AG10803 (cell line): ENCODE measurements around the gene KCNIP4.

ENCODE experiments used
- DNase-seq: peaks from one replicate; pipeline ENCODE4 v3.0.0; 2010; ENCODE audit warnings: low read depth
- H3K4me3 ChIP-seq: 2 replicates; pipeline ENCODE4 v1.5.1; 2011; ENCODE audit warnings: mild to moderate bottlenecking, low read length, control low read depth
- CTCF ChIP-seq: conservative IDR thresholded peaks from 2 replicates; pipeline ENCODE4 v1.5.1; 2011; ENCODE audit warnings: mild to moderate bottlenecking, low read length, control low read depth, inconsistent platforms

The KCNIP4 gene

GRCh38 chr4:21450331-21450730 is 498.2 kb downstream of the KCNIP4 start:
- H3K4me3 ChIP-seq: no peak overlapping the region
- TF ChIP-seq CTCF: no peak
- no peak for DNase-seq

GRCh38 chr4:21447301-21448054 is 501.1 kb downstream of the KCNIP4 start:
- H3K4me3 ChIP-seq: no peak overlapping the region
- no peak for TF ChIP-seq CTCF
- DNase-seq: no peak

GRCh38 chr4:21420166-21420565 is 528.4 kb downstream of the KCNIP4 start:
- no peak overlapping the region for H3K4me3 ChIP-seq
- TF ChIP-seq CTCF: no peak
- DNase-seq: no peak

- no peak for DNase-seq
- TF ChIP-seq CTCF: no peak
- no peak overlapping the region for H3K4me3 ChIP-seq
Observed at GRCh38 chr4:21415728-21416127, 532.8 kb downstream of the KCNIP4 start.

- no peak overlapping the region for H3K4me3 ChIP-seq
- no peak for DNase-seq
- TF ChIP-seq CTCF: no peak
Observed at GRCh38 chr4:21413807-21414370, 534.7 kb downstream of the KCNIP4 start.

- no peak overlapping the region for H3K4me3 ChIP-seq
- no peak for TF ChIP-seq CTCF
- DNase-seq: no peak
Observed at GRCh38 chr4:21411086-21411485, 537.5 kb downstream of the KCNIP4 start.

- DNase-seq: no peak
Observed at GRCh38 chr4:21410372-21410771, 538.2 kb downstream of the KCNIP4 start.

More at GRCh38 chr4:21410372-21410771, 538.2 kb downstream of the KCNIP4 start:
- no peak overlapping the region for H3K4me3 ChIP-seq
- no peak for TF ChIP-seq CTCF
